Daoy (cell line): ENCODE data around the gene C7orf57. TPM values are rescaled to one million over a fixed set of nuclear protein-coding genes. Genes with fewer than 3 reads are reported as not detected.
"Not testable (repeated sequence)": the region's sequence is repeated elsewhere in the genome, so short reads cannot be mapped to it uniquely, and the experiment has no call there.

Experiments
- DNase-seq: peaks from one replicate; pipeline ENCODE4 v3.0.0-alpha.2; 2015; ENCODE audit warnings: low read depth
- total RNA-seq: library from RNA; depleted of rRNA; stranded (reverse); fragments of >200 nt; shearing (Covaris generic); gene quantifications from 2 replicates; pipeline ENCODE4 v1.2.3, GENCODE V29; 2014

C7orf57 gene
- total RNA-seq, 1 experiment from 2014 or later, result 0.91 TPM

GRCh38 chr7:48035967-48036478 is 680 bp downstream of the C7orf57 start:
- DNase-seq, result peak; percentile 50

GRCh38 chr7:48038815-48039506 is 3.6 kb downstream of the C7orf57 start:
- no peak for DNase-seq

GRCh38 chr7:48040944-48041652 is 5.8 kb downstream of the C7orf57 start:
- DNase-seq, result peak; percentile 73

GRCh38 chr7:48041653-48041970 is 6.3 kb downstream of the C7orf57 start:
- peak; percentile 74 for DNase-seq

GRCh38 chr7:48042216-48042615 is 6.9 kb downstream of the C7orf57 start:
- DNase-seq, result peak; percentile 52

- no peak for DNase-seq
These were observed 7.3 kb downstream of the C7orf57 start for GRCh38 chr7:48042636-48043035.

- DNase-seq, result no peak
These were observed 9.9 kb downstream of the C7orf57 start for GRCh38 chr7:48045195-48045765.

GRCh38 chr7:48046458-48046857 is 11.1 kb downstream of the C7orf57 start:
- no peak for DNase-seq

- DNase-seq, result peak; percentile 23
These were observed 12.8 kb downstream of the C7orf57 start for GRCh38 chr7:48048113-48048512.

- no peak for DNase-seq
These were observed 14.5 kb downstream of the C7orf57 start for GRCh38 chr7:48049850-48050249.

- peak; percentile 89 for DNase-seq
These were observed 17.4 kb downstream of the C7orf57 start for GRCh38 chr7:48052748-48053147.

GRCh38 chr7:48053736-48054135 is 18.4 kb downstream of the C7orf57 start:
- no peak for DNase-seq

- DNase-seq, result no peak
These were observed 23.6 kb downstream of the C7orf57 start for GRCh38 chr7:48058990-48059389.

GRCh38 chr7:48059706-48060105 is 24.4 kb downstream of the C7orf57 start:
- DNase-seq, result no peak

GRCh38 chr7:48063985-48064384 is 28.6 kb downstream of the C7orf57 start:
- no peak for DNase-seq

GRCh38 chr7:48067475-48067874 is 32.1 kb downstream of the C7orf57 start:
- no peak for DNase-seq

- no peak for DNase-seq
These were observed 38.9 kb downstream of the C7orf57 start for GRCh38 chr7:48074204-48074654.

- DNase-seq, result no peak
These were observed 42.1 kb downstream of the C7orf57 start for GRCh38 chr7:48077423-48077822.

GRCh38 chr7:48078470-48078869 is 43.1 kb downstream of the C7orf57 start:
- no peak for DNase-seq

- not testable (repeated sequence) for DNase-seq
These were observed 47.0 kb downstream of the C7orf57 start for GRCh38 chr7:48082378-48082777.

GRCh38 chr7:48083114-48083830 is 47.9 kb downstream of the C7orf57 start:
- peak; percentile 90 for DNase-seq
